ENCODE measurements around the gene MTA3.
"Not testable (repeated sequence)": the region's sequence is repeated elsewhere in the genome, so short reads cannot be mapped to it uniquely, and the experiment has no call there.

Gene MTA3

DNA sequence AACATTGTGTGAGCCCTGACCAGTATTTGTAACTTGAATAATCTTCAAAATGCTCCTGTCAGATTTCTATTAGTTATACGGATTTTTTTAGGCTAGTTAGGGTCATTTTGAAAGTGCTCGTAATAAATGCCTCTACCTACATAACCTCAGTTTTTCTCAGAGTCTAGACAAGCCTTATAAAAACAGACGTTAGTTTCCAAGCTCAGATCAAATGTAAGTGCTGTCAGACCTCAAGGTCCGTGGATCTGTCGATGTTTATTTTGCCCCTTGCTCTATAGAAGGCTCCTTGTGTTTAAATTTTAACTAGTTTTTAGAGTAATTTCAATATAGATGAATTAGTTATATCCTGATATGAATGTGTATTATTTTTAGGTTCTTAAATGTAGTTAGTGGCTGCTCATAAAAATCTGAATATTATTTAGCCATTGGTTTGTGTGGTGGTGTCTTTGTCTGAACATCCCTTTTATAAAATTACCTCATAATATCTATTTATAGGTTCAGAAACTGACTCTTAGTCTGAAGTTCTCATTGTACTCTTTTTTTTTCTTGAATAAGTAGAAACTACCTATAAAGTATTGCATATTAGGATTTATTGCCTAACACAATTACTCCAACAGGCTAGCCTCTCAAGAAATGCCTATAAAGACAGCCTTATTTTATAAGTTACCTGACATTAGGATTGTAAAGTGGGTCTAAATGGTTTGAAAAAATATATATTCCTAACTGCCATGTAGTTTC, 71.1 kb downstream of the MTA3 start:
- no peak overlapping the region for H3K4me2 ChIP-seq (ENCODE audit: low read length)

GRCh38 chr2:42640261-42640660, 71.8 kb downstream of the MTA3 start:
- Histone ChIP-seq H3K4me1 (no peaks in the 10 kb centered on the region), H3K79me2 (peaks cover 3% of the 10 kb centered on the region), H3K27me3 (ENCODE audit: control insufficient read depth, insufficient read depth, low read length) (no peaks in the 10 kb centered on the region), H3K9ac (no peak overlapping the region), H3K4me2 (ENCODE audit: low read length) (no peak overlapping the region), H3K9me3 (ENCODE audit: control insufficient read depth, low read length) (no peaks in the 10 kb centered on the region), H2AFZ (no peak overlapping the region), H3K4me3 (ENCODE audit: low read depth, low read length) (no peak overlapping the region), H3K27ac (no peak overlapping the region), H3K36me3 (ENCODE audit: control insufficient read depth, insufficient read depth, low read length) (no peaks in the 10 kb centered on the region)
- no peak for TF ChIP-seq CTCF (IDR thresholded peaks at IDR 0.05)

More for the DNA sequence above, 71.1 kb downstream of the MTA3 start:
- Histone ChIP-seq H3K36me3 (ENCODE audit: control insufficient read depth, insufficient read depth, low read length) (no peaks in the 10 kb centered on the region), H3K4me1 (no peaks in the 10 kb centered on the region), H3K27ac (no peak overlapping the region), H3K79me2 (peaks cover 3% of the 10 kb centered on the region), H3K27me3 (ENCODE audit: control insufficient read depth, insufficient read depth, low read length) (no peaks in the 10 kb centered on the region), H3K4me3 (ENCODE audit: low read depth, low read length) (no peak overlapping the region), H2AFZ (no peak overlapping the region), H3K9ac (no peak overlapping the region), H3K9me3 (ENCODE audit: control insufficient read depth, low read length) (no peaks in the 10 kb centered on the region)
- TF ChIP-seq CTCF (IDR thresholded peaks at IDR 0.05): no peak

GRCh38 chr2:42642371-42642770, 73.9 kb downstream of the MTA3 start:
- not testable (repeated sequence) for H3K9me3 ChIP-seq (ENCODE audit: control insufficient read depth, low read length)

GRCh38 chr2:42645551-42645950, 77.1 kb downstream of the MTA3 start:
- no peak for TF ChIP-seq CTCF (IDR thresholded peaks at IDR 0.05)
- Histone ChIP-seq H3K79me2 (no peaks in the 10 kb centered on the region), H3K27me3 (ENCODE audit: control insufficient read depth, insufficient read depth, low read length) (no peaks in the 10 kb centered on the region), H3K4me3 (ENCODE audit: low read depth, low read length) (no peak overlapping the region), H2AFZ (no peak overlapping the region), H3K4me2 (ENCODE audit: low read length) (no peak overlapping the region), H3K9ac (no peak overlapping the region), H3K36me3 (ENCODE audit: control insufficient read depth, insufficient read depth, low read length) (no peaks in the 10 kb centered on the region), H3K4me1 (no peaks in the 10 kb centered on the region), H3K9me3 (ENCODE audit: control insufficient read depth, low read length) (no peaks in the 10 kb centered on the region), H3K27ac (no peak overlapping the region)

More at GRCh38 chr2:42642371-42642770, 73.9 kb downstream of the MTA3 start:
- not testable (repeated sequence) for H3K79me2 ChIP-seq; H3K27ac ChIP-seq; H3K27me3 ChIP-seq (ENCODE audit: control insufficient read depth, insufficient read depth, low read length); H3K9ac ChIP-seq; H3K36me3 ChIP-seq (ENCODE audit: control insufficient read depth, insufficient read depth, low read length); H3K4me1 ChIP-seq; H2AFZ ChIP-seq; H3K4me2 ChIP-seq (ENCODE audit: low read length); H3K4me3 ChIP-seq (ENCODE audit: low read depth, low read length)

DNA sequence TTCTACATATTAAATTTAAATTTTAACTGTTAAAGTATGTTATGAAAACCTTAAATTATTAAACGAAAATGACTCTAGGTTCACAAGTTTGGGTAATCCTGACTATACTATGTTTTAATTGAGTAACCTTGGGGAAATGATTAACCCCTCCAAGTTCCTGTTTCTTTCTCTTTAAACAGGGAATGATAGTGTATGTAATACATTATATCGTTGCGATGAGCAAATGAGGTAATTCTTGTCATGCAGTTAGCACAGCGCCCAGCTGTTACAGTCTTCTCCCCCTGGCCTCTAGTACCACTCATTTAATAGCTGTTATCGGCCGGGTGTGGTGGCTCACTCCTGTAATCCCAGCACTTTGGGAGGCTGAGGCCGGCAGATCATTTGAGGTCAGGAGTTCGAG, 80.4 kb downstream of the MTA3 start:
- Histone ChIP-seq H3K79me2 (no peaks in the 10 kb centered on the region), H3K9ac (no peak overlapping the region), H3K9me3 (ENCODE audit: control insufficient read depth, low read length) (no peaks in the 10 kb centered on the region), H3K27ac (no peak overlapping the region), H2AFZ (no peak overlapping the region), H3K27me3 (ENCODE audit: control insufficient read depth, insufficient read depth, low read length) (no peaks in the 10 kb centered on the region), H3K4me2 (ENCODE audit: low read length) (no peak overlapping the region), H3K36me3 (ENCODE audit: control insufficient read depth, insufficient read depth, low read length) (no peaks in the 10 kb centered on the region), H3K4me3 (ENCODE audit: low read depth, low read length) (no peak overlapping the region), H3K4me1 (no peaks in the 10 kb centered on the region)
- TF ChIP-seq CTCF (IDR thresholded peaks at IDR 0.05): no peak

All from parathyroid adenoma (tissue), 2 donors.